Measurements from ENCODE around the gene PEX16.

GRCh38 chr11:45869551-45869950 lies 48.1 kb downstream of the PEX16 start:
- TF ChIP-seq CTCF (IDR thresholded peaks at IDR 0.05 in 2 of 3, conservative IDR thresholded peaks at IDR 0.05 in 1 of 3; ENCODE audit: borderline replicate concordance in 1 of 3, insufficient read depth in 1 of 3, low read depth in 2 of 3, low read length in 2 of 3) (no peak), POLR2AphosphoS5 (IDR thresholded peaks at IDR 0.05; ENCODE audit: low read depth, low read length) (no peak), ZFX (IDR thresholded peaks at IDR 0.05) (no peak), REST (IDR thresholded peaks at IDR 0.05; ENCODE audit: low read depth) (no peak), MAX (IDR thresholded peaks at IDR 0.05) (no peak), EZH2phosphoT487 (IDR thresholded peaks at IDR 0.05; ENCODE audit: borderline replicate concordance) (no peak), POLR2A (IDR thresholded peaks at IDR 0.05; ENCODE audit: borderline replicate concordance, extremely low read depth, insufficient read depth, insufficient read length) (no peak), EZH2 (IDR thresholded peaks at IDR 0.05) (no peak), CBX3 (IDR thresholded peaks at IDR 0.05; ENCODE audit: low read depth) (no peak), JUND (IDR thresholded peaks at IDR 0.05) (no peak), SP1 (IDR thresholded peaks at IDR 0.05; ENCODE audit: low read depth) (no peak), ELF1 (IDR thresholded peaks at IDR 0.05; ENCODE audit: borderline replicate concordance, low read depth) (no peak)
